ENCODE results near the gene COA7. TPM values are rescaled to one million over a fixed set of nuclear protein-coding genes. Genes with fewer than 3 reads are reported as not detected.
"Not testable (repeated sequence)": the region's sequence is repeated elsewhere in the genome, so short reads cannot be mapped to it uniquely, and the experiment has no call there.

COA7 gene
- total RNA-seq, 1 donor from 2014 or later, result 14.8 TPM

DNA sequence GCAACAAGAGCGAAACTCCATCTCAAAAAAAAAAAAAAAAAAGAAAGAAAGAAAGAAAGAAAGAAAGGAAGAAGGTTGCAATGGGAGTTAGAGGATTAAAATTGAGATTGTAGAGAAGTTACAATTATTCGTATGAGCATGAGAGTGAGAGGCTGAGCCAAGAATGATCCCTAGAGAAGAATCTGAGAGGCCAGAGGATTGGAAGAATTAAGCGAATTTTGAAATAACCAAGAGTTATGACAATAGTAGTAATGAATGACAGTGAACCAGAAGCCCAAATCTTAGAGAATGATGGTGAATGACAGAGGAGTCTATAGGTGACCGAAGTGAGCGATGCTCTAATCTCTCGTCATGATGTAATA lies 27.7 kb upstream of the COA7 start:
- H3K4me3 ChIP-seq (ENCODE audit: low read depth, low read length), result peak overlapping the region; percentile 94
- TF ChIP-seq, protein P1, sequence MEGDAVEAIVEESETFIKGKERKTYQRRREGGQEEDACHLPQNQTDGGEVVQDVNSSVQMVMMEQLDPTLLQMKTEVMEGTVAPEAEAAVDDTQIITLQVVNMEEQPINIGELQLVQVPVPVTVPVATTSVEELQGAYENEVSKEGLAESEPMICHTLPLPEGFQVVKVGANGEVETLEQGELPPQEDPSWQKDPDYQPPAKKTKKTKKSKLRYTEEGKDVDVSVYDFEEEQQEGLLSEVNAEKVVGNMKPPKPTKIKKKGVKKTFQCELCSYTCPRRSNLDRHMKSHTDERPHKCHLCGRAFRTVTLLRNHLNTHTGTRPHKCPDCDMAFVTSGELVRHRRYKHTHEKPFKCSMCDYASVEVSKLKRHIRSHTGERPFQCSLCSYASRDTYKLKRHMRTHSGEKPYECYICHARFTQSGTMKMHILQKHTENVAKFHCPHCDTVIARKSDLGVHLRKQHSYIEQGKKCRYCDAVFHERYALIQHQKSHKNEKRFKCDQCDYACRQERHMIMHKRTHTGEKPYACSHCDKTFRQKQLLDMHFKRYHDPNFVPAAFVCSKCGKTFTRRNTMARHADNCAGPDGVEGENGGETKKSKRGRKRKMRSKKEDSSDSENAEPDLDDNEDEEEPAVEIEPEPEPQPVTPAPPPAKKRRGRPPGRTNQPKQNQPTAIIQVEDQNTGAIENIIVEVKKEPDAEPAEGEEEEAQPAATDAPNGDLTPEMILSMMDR (conservative IDR thresholded peaks at IDR 0.05; ENCODE audit: low read depth, low read length), result no peak
- no peak for DNase-seq (ENCODE audit: low read depth)

DNA sequence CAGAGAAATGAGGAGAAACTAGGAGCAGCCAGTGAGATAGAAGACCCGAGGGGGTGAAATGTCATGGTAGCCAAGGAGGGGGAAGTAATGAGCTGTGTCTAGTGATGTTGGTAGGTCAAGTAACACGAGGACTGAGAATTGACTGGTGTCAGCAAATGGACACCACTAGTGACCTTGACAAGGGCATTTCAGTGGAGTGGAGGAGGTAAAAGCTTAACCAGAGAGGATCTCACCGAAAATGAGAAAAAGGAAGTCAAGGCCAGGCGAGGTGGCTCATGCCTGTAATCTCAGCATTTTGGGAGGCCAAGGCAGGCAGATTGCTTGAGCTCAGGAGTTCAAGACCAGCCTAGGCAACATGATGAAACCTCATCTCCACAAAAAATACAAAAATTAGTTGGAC lies 25.1 kb upstream of the COA7 start:
- TF ChIP-seq, protein P1 (conservative IDR thresholded peaks at IDR 0.05; ENCODE audit: low read depth, low read length), result no peak
- no peak for DNase-seq (ENCODE audit: low read depth)
- H3K4me3 ChIP-seq (ENCODE audit: low read depth, low read length), result no peak overlapping the region

DNA sequence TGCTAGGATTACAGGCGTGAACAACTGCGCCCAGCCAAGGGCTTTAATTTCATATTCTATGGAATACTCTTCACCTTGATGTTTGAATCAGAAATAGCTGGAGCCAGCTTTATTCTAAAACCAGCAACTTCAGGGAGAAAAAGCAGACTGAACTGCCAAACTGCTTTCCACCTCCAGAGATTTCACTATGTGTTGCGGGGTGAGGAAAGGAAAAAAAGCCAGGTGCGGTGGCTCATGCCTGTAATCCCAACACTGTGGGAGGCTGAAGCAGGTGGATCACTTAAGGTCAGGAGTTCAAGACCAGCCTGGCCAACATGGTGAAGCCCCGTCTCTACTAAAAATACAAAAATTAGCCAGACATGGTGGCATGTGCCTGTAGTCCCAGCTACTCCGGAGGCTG lies 17.1 kb upstream of the COA7 start:
- not testable (repeated sequence) for H3K4me3 ChIP-seq (ENCODE audit: low read depth, low read length); DNase-seq (ENCODE audit: low read depth)

DNA sequence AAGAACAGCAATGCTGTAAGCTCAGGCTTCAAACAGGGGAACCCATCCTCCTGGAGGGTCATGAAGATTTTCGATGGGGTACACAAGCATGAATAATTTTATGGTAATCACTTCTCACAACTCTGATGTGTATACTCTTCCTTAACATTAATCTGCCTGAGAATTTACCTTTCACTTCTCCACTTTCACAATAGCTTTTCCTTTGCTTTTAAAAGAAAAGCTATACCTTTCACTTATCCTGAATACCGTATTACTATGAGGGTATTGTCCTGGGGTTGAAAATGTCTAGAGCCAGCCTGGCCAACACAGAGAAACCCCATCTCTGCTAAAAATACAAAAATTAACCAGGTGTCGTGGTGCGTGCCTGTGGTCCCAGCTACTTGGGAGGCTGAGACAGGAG lies 15.4 kb upstream of the COA7 start:
- TF ChIP-seq, protein P1 (conservative IDR thresholded peaks at IDR 0.05; ENCODE audit: low read depth, low read length), result no peak
- no peak overlapping the region for H3K4me3 ChIP-seq (ENCODE audit: low read depth, low read length)
- DNase-seq (ENCODE audit: low read depth), result no peak

DNA sequence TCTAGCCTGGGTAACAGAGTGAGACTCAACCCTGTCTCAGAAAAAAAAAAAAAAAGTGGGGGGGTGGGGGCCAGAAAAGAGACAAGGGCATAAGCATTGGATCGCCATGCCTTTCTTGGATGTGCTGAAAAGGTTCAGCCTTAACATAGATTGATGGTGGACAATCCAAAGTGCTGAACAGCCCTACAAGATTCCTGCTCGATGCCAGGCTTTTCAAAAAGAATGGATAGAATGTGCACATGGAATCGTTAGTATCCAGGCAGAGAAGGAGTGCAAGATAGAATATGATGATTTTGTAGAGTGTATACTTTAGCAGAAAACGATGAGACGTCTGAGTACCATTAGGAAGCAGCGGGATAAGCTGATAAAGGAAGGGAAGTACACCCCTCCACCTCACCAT lies 10.9 kb upstream of the COA7 start:
- no peak for DNase-seq (ENCODE audit: low read depth)
- TF ChIP-seq, protein P1 (conservative IDR thresholded peaks at IDR 0.05; ENCODE audit: low read depth, low read length), result no peak
- no peak overlapping the region for H3K4me3 ChIP-seq (ENCODE audit: low read depth, low read length)

DNA sequence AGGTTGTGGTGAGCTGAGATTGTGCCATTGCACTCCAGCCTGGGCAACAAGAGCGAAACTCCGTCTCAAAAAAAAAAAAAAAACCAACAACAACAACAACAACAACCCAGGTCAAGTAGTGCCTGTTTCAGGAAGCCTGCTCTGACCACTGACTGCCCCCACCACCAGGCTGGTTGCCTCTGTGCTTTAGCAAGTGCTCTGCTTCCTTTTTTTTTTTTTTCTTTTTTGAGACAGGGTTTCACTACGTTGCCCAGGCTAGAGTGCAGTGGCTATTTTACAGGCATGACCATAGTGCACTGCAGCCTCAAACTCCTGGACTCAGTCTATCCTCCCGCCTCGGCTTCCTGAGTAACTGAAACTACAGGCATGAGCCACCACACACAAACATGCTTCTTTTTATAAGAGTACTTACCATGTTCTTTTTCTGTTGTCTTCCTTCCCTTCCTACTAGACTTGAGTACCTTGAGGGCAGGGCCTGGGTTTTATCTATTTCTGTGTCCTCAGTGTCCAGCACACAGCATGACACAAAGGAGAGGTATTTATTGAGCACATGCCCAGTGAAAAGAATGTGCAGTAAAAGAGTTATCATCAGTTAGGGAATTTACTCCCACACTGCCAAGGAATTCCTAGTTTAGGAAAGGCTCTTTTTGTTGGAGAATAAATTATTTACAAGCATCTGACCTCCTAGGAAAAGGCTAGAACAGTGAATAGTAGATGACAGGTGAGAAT lies 9.9 kb upstream of the COA7 start:
- TF ChIP-seq, protein P1 (conservative IDR thresholded peaks at IDR 0.05; ENCODE audit: low read depth, low read length), result no peak
- H3K4me3 ChIP-seq (ENCODE audit: low read depth, low read length), result no peak overlapping the region
- DNase-seq (ENCODE audit: low read depth), result peak; percentile 64

DNA sequence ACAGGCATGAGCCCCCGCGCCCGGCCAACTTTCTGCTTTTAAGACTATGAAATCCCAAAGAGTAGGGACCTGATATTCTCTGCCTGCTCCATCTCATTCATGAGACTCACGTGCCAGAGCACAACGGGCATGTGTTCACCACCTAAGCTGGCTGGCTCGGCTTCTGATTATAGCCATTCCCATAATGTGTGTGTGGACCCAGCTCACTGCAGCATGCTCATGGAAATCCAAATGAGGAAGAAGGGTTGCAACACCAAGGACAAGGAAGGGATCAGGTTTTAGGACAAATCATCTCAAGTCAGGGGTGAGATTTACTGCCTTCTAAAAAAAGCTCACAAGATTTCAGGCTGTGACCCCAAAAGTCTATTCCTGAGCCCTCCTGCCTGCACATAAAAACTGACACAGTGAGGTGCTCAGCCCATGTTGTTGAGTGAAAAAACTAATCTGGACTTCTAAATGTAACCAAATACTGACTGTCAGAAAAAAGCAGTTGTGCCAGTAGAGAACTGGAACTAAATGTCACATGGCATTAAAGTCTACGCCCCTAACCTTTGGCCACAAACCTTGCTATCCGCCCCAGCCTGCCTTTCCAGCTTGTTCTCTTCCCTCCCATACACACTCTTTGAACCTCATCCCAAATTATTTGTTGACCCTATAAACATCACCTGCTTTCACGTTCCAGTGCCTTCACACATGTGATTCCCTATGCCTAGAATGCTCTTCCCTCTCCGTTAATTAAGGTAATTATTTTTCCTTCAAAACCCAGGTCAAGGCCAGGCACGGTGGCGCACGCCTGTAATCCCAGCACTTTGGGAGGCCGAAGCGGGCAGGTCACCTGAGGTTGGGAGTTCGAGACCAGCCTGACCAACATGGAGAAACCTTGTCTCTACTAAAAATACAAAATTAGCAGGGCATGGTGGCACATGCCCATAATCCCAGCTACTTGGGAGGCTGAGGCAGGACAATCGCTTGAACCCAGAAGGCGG lies 9.1 kb upstream of the COA7 start:
- TF ChIP-seq, protein P1 (conservative IDR thresholded peaks at IDR 0.05; ENCODE audit: low read depth, low read length), result no peak

More for the DNA sequence above, 9.1 kb upstream of the COA7 start:
- DNase-seq (ENCODE audit: low read depth), result no peak
- H3K4me3 ChIP-seq (ENCODE audit: low read depth, low read length), result no peak overlapping the region

Measured in epithelial cell of proximal tubule (primary cell).